B cell (primary cell): ENCODE results near the gene IMMP2L.

Source experiments
- CTCF ChIP-seq: fragments of 200-600 bp; IDR thresholded peaks from one replicate; pipeline ENCODE4 v1.8.0; 2022; ENCODE audit warnings: antibody characterized with exemption, mild to moderate bottlenecking
- EZH2 ChIP-seq: IDR thresholded peaks from 2 replicates; pipeline ENCODE4 v1.6.1; 2012; ENCODE audit warnings: borderline replicate concordance, low read depth, mild to moderate bottlenecking, moderate library complexity, low read length; ENCODE audit not compliant: insufficient read depth, poor library complexity, severe bottlenecking

- no peak for TF ChIP-seq CTCF
- TF ChIP-seq EZH2, result no peak
Observed at GRCh38 chr7:111475959-111476358, 86.3 kb downstream of the IMMP2L start.
